Fibroblast of lung (primary cell): ENCODE results near the gene POGK. TPM values are rescaled to one million over a fixed set of nuclear protein-coding genes. Genes with fewer than 3 reads are reported as not detected.

Experiments used
- DNase-seq, 2 donors: peaks; one replicate each; pipeline versions ENCODE4 v3.0.0 to v3.0.0-alpha.2; 2010; ENCODE audit warnings: low read depth in 2 of 2
- H2AFZ ChIP-seq: 2 replicates; pipeline ENCODE4 v1.5.1; 2012; ENCODE audit warnings: low read length, control low read depth, inconsistent platforms
- H3K27ac ChIP-seq: 2 replicates; pipeline ENCODE4 v1.5.1; 2011; ENCODE audit warnings: low read length, control low read depth; ENCODE audit not compliant: insufficient read depth
- H3K27me3 ChIP-seq: 2 replicates; pipeline ENCODE4 v1.5.1; 2011; ENCODE audit warnings: mild to moderate bottlenecking, low read length; ENCODE audit not compliant: control insufficient read depth, insufficient read depth
- H3K36me3 ChIP-seq: 2 replicates; pipeline ENCODE4 v1.5.1; 2011; ENCODE audit warnings: low read length; ENCODE audit not compliant: control insufficient read depth, insufficient read depth
- H3K4me1 ChIP-seq: 2 replicates; pipeline ENCODE4 v1.5.1; 2011; ENCODE audit warnings: low read length; ENCODE audit not compliant: control insufficient read depth, insufficient read depth; ENCODE audit errors: extremely low read depth
- H3K4me2 ChIP-seq: 2 replicates; pipeline ENCODE4 v1.5.1; 2011; ENCODE audit warnings: low read length, control low read depth; ENCODE audit not compliant: insufficient read depth; ENCODE audit errors: extremely low read depth
- H3K4me3 ChIP-seq, 4 experiments: fragments of 200-600 bp in 1 of 4; sonication (generic) in 1 of 4; replicated peaks in 1 of 4; 2 replicates each; pipeline ENCODE4 v1.5.1; 2011 to 2016; ENCODE audit warnings: low read length in 4 of 4, low read depth in 3 of 4, mild to moderate bottlenecking in 3 of 4, control low read depth in 2 of 4, inconsistent platforms in 1 of 4, mixed read lengths in 1 of 4; ENCODE audit not compliant: insufficient read depth in 1 of 4; ENCODE audit errors: control extremely low read depth in 1 of 4
- H3K79me2 ChIP-seq: 2 replicates; pipeline ENCODE4 v1.5.1; 2012; ENCODE audit warnings: mild to moderate bottlenecking, low read length, inconsistent platforms; ENCODE audit not compliant: control insufficient read depth, insufficient read depth
- H3K9ac ChIP-seq: 2 replicates; pipeline ENCODE4 v1.5.1; 2011; ENCODE audit warnings: mild to moderate bottlenecking, low read length, control low read depth; ENCODE audit not compliant: insufficient read depth
- H3K9me3 ChIP-seq: 2 replicates; pipeline ENCODE4 v1.5.1; 2012; ENCODE audit warnings: low read depth, low read length; ENCODE audit not compliant: control insufficient read depth, insufficient read depth
- H4K20me1 ChIP-seq: 2 replicates; pipeline ENCODE4 v1.5.1; 2011; ENCODE audit warnings: low read length; ENCODE audit not compliant: control insufficient read depth, insufficient read depth; ENCODE audit errors: extremely low read depth
- EZH2 ChIP-seq: IDR thresholded peaks from 2 replicates; pipeline ENCODE4 v1.5.1; 2012; ENCODE audit warnings: low read length, control low read depth, mild to moderate bottlenecking; ENCODE audit errors: missing control alignments
- polyA plus RNA-seq, 2 donors: library from polyadenylated mRNA; depleted of rRNA in 1 of 2; stranded (reverse) in 1 of 2; unstranded in 1 of 2; fragments of >200 nt; gene quantifications; 2 replicates each; pipeline ENCODE4 v1.2.1, GENCODE V29; 2011 to 2012; ENCODE audit warnings: missing spikeins in 1 of 2
- total RNA-seq: library from RNA; depleted of rRNA; stranded (reverse); fragments of >200 nt; gene quantifications from 2 replicates; pipeline ENCODE4 v1.2.1, GENCODE V29; 2014
- TF ChIP-seq, protein P1 (sequence below), 2 donors: IDR thresholded peaks in 1 of 2; conservative IDR thresholded peaks in 1 of 2; 1 replicate in 1 of 2; 2 replicates in 1 of 2; pipeline ENCODE4 v1.5.1; 2011 to 2012; ENCODE audit warnings: low read length in 2 of 2, control low read depth in 1 of 2, inconsistent platforms in 1 of 2, low read depth in 1 of 2, mild to moderate bottlenecking in 1 of 2

The POGK gene
- total and polyA plus RNA-seq, 2 donors (not counting 1 experiment from before 2014, with no cell fraction given), result 17.2 to 23.8 TPM

GRCh38 chr1:166849135-166849534 lies 9.9 kb downstream of the POGK start:
- TF ChIP-seq, protein P1, sequence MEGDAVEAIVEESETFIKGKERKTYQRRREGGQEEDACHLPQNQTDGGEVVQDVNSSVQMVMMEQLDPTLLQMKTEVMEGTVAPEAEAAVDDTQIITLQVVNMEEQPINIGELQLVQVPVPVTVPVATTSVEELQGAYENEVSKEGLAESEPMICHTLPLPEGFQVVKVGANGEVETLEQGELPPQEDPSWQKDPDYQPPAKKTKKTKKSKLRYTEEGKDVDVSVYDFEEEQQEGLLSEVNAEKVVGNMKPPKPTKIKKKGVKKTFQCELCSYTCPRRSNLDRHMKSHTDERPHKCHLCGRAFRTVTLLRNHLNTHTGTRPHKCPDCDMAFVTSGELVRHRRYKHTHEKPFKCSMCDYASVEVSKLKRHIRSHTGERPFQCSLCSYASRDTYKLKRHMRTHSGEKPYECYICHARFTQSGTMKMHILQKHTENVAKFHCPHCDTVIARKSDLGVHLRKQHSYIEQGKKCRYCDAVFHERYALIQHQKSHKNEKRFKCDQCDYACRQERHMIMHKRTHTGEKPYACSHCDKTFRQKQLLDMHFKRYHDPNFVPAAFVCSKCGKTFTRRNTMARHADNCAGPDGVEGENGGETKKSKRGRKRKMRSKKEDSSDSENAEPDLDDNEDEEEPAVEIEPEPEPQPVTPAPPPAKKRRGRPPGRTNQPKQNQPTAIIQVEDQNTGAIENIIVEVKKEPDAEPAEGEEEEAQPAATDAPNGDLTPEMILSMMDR (conservative IDR thresholded peaks at IDR 0.05 in 1 of 2, IDR thresholded peaks at IDR 0.05 in 1 of 2; ENCODE audit: low read depth in 1 of 2, low read length in 2 of 2), result no peak
- TF ChIP-seq EZH2, result no peak

DNA sequence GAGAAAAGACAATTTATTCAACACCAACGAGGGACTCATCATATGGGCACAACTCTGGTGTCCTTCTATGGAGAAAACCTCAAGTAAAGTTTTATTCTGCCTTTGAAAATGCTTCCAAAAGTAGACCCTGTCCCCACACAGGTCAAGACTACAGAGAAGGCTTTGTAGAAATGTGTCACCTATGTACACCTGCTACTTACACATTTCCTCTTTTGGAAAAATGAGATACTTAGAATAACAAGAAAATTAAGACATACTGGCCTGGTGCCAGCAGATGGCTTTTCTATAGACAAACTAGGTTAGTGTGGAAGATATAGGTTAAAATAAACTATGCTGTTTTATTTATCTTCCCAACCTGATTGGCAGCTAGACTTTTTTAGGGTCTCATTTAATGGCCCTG lies 13.6 kb downstream of the POGK start:
- no peak overlapping the region for H3K27ac ChIP-seq
- no peaks in the 10 kb centered on the region for H3K4me1 ChIP-seq
- no peak overlapping the region for H2AFZ ChIP-seq
- H3K36me3 ChIP-seq, result peaks cover 24% of the 10 kb centered on the region
- no peaks in the 10 kb centered on the region for H3K27me3 ChIP-seq
- no peaks in the 10 kb centered on the region for H4K20me1 ChIP-seq
- no peaks in the 10 kb centered on the region for H3K9me3 ChIP-seq
- no peak for DNase-seq
- no peak overlapping the region for H3K4me3 ChIP-seq
- no peak for TF ChIP-seq EZH2
- no peak overlapping the region for H3K9ac ChIP-seq
- no peak overlapping the region for H3K4me2 ChIP-seq
- no peaks in the 10 kb centered on the region for H3K79me2 ChIP-seq

More at GRCh38 chr1:166849135-166849534, 9.9 kb downstream of the POGK start:
- Histone ChIP-seq H3K4me2 (no peak overlapping the region), H3K9ac (no peak overlapping the region), H3K79me2 (peaks cover 5% of the 10 kb centered on the region), H4K20me1 (no peaks in the 10 kb centered on the region), H3K4me3 (no peak overlapping the region), H3K27ac (no peak overlapping the region), H3K27me3 (no peaks in the 10 kb centered on the region), H2AFZ (no peak overlapping the region), H3K4me1 (no peaks in the 10 kb centered on the region), H3K36me3 (peaks cover 37% of the 10 kb centered on the region), H3K9me3 (no peaks in the 10 kb centered on the region)
- DNase-seq, result no peak

DNA sequence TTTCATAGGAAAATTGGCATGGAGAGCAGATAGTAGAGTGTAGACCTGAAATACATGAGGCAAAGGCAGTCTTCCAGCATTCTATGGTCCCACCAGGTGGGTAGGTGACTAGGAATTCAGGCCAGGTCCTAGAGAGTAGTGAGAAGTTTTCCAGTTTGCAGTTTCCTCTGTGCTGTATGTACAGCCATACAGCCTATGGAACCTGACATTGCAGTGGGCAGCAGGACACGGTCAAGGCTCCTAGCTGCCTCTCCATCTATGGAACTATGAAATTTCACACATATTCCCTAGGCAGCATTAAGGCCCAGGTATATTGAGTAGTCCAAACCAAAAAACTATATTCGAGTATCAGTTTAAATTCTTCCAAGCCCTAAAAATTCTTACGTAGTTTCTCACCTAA lies 16.3 kb downstream of the POGK start:
- Histone ChIP-seq H3K27me3 (no peaks in the 10 kb centered on the region), H3K4me3 (no peak overlapping the region), H3K4me1 (no peaks in the 10 kb centered on the region), H4K20me1 (no peaks in the 10 kb centered on the region), H3K4me2 (no peak overlapping the region), H3K79me2 (no peaks in the 10 kb centered on the region), H3K36me3 (peaks cover 13% of the 10 kb centered on the region), H3K27ac (no peak overlapping the region), H3K9me3 (no peaks in the 10 kb centered on the region), H3K9ac (no peak overlapping the region), H2AFZ (no peak overlapping the region)
- TF ChIP-seq, protein P1 (conservative IDR thresholded peaks at IDR 0.05 in 1 of 2, IDR thresholded peaks at IDR 0.05 in 1 of 2; ENCODE audit: low read depth in 1 of 2, low read length in 2 of 2), result no peak
- TF ChIP-seq EZH2, result no peak
- no peak for DNase-seq
